Nephron (organoid): ENCODE data around the gene SLC25A2.
"Not testable (repeated sequence)": the region's sequence is repeated elsewhere in the genome, so short reads cannot be mapped to it uniquely, and the experiment has no call there.

Experiments
- H3K27ac Mint-ChIP-seq, 3 experiments: 2 replicates each; pipeline ENCODE4 v1.8.0; 2020; ENCODE audit warnings: mixed read lengths in 3 of 3, mild to moderate bottlenecking in 2 of 3, moderate library complexity in 1 of 3
- H3K27me3 Mint-ChIP-seq: 2 replicates; pipeline ENCODE4 v1.8.0; 2021; ENCODE audit warnings: low read depth, mild to moderate bottlenecking, moderate library complexity, mixed read lengths
- H3K36me3 Mint-ChIP-seq: 2 replicates; pipeline ENCODE4 v1.8.0; 2020; ENCODE audit warnings: low read depth, mixed read lengths
- H3K4me1 Mint-ChIP-seq: 2 replicates; pipeline ENCODE4 v1.8.0; 2020; ENCODE audit warnings: mixed read lengths
- H3K4me3 Mint-ChIP-seq, 3 experiments: 2 replicates each; pipeline ENCODE4 v1.8.0; 2020; ENCODE audit warnings: mild to moderate bottlenecking in 3 of 3, mixed read lengths in 3 of 3, moderate library complexity in 2 of 3
- H3K9me3 Mint-ChIP-seq: 2 replicates; pipeline ENCODE4 v1.8.0; 2020; ENCODE audit warnings: mixed read lengths
- TF ChIP-seq, protein P1 (sequence below), 3 experiments: fragments of 200-600 bp; sonication (generic); IDR thresholded peaks; one replicate each; pipeline ENCODE4 v1.5.0; 2021; ENCODE audit warnings: antibody characterized with exemption in 3 of 3; ENCODE audit not compliant: unreplicated experiment in 3 of 3

The SLC25A2 gene

DNA sequence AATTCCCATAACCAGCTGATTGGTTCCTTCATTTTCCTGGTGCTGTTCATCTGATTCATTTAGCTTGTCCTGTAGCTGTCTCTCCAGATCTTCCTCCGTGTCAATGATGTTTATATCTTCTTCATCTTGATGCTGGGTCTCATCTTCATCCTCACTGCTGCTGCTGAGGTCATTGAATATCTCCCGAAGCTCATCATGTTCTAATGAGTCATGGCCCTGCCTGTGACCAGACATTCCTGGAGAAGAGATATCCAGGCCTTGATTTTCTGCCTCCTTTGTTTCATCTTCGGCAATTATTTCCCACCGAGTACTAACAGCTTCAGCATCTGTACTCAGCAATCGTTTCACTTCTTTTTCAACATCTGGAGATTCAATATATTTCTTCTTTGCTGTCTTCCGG lies 15.4 kb upstream of the SLC25A2 start:
- Mint-ChIP-seq H3K9me3 (peaks cover 69% of the 10 kb centered on the region), H3K27ac (no peak overlapping the region), H3K4me3 (peak overlapping the region; percentile 94 to 99 (median 97)), H3K36me3 (peaks cover 83% of the 10 kb centered on the region), H3K27me3 (peaks cover 8% of the 10 kb centered on the region), H3K4me1 (peaks cover 5% of the 10 kb centered on the region)
- TF ChIP-seq, protein P1, sequence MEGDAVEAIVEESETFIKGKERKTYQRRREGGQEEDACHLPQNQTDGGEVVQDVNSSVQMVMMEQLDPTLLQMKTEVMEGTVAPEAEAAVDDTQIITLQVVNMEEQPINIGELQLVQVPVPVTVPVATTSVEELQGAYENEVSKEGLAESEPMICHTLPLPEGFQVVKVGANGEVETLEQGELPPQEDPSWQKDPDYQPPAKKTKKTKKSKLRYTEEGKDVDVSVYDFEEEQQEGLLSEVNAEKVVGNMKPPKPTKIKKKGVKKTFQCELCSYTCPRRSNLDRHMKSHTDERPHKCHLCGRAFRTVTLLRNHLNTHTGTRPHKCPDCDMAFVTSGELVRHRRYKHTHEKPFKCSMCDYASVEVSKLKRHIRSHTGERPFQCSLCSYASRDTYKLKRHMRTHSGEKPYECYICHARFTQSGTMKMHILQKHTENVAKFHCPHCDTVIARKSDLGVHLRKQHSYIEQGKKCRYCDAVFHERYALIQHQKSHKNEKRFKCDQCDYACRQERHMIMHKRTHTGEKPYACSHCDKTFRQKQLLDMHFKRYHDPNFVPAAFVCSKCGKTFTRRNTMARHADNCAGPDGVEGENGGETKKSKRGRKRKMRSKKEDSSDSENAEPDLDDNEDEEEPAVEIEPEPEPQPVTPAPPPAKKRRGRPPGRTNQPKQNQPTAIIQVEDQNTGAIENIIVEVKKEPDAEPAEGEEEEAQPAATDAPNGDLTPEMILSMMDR (IDR thresholded peaks at IDR 0.05; ENCODE audit: unreplicated experiment in 3 of 3), result no peak

GRCh38 chr5:141316963-141317362 lies 13.1 kb upstream of the SLC25A2 start:
- not testable (repeated sequence) for H3K4me1 Mint-ChIP-seq, H3K27me3 Mint-ChIP-seq, H3K27ac Mint-ChIP-seq, H3K4me3 Mint-ChIP-seq
- H3K36me3 Mint-ChIP-seq, result peaks cover 95% of the 10 kb centered on the region
- peaks cover 81% of the 10 kb centered on the region for H3K9me3 Mint-ChIP-seq

- H3K27me3 Mint-ChIP-seq, result no peaks in the 10 kb centered on the region
- no peak overlapping the region for H3K4me3 Mint-ChIP-seq
- no peaks in the 10 kb centered on the region for H3K4me1 Mint-ChIP-seq
- no peak overlapping the region for H3K27ac Mint-ChIP-seq
- peaks cover 80% of the 10 kb centered on the region for H3K9me3 Mint-ChIP-seq
- H3K36me3 Mint-ChIP-seq, result peaks cover 100% of the 10 kb centered on the region
- TF ChIP-seq, protein P1 (IDR thresholded peaks at IDR 0.05; ENCODE audit: unreplicated experiment in 3 of 3), result no peak
Measured at GRCh38 chr5:141313711-141314110, 9.9 kb upstream of the SLC25A2 start.

DNA sequence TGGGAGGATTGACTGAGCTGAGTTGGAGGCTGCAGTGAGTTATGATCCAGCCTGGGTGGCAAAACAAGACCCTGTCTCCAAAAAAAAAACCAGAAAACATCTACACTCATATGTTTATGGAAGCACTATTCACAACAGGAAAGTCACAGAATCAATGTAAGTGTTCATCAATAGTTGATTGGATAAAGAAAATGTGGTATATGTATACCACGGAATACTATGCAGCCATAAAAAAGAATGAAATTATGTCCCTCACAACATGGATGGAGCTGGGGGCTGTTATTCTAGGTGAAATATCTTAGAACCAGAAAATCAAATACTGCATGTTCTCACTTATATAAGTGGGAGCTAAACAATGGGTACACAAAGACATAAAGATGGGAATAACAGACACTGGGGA lies 2.8 kb upstream of the SLC25A2 start:
- Mint-ChIP-seq H3K27ac (no peak overlapping the region), H3K36me3 (peaks cover 94% of the 10 kb centered on the region), H3K27me3 (no peaks in the 10 kb centered on the region), H3K9me3 (peaks cover 86% of the 10 kb centered on the region), H3K4me1 (no peaks in the 10 kb centered on the region), H3K4me3 (no peak overlapping the region)
- TF ChIP-seq, protein P1 (IDR thresholded peaks at IDR 0.05; ENCODE audit: unreplicated experiment in 3 of 3), result no peak

DNA sequence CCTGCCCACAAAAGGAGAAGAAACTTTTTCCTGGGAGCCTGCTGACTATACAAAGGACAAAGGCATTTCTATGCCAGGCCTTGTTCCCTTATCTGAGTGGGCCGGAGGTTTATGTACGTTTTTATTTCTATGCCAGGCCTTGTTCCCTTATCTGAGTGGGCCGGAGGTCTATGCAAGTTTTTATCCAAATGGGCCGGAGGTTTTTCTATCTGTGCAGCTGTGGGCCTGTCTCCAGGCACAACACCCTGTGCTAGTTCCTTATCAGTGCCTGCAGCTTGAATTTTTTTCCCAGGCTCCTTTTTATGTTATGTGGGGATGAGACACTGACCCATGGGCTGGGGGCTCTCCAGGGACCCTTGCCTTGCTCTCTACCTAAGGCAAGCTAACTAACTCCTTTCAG lies 5.5 kb downstream of the SLC25A2 start:
- peaks cover 87% of the 10 kb centered on the region for H3K9me3 Mint-ChIP-seq
- H3K36me3 Mint-ChIP-seq, result peaks cover 94% of the 10 kb centered on the region
- H3K27me3 Mint-ChIP-seq, result no peaks in the 10 kb centered on the region
- no peaks in the 10 kb centered on the region for H3K4me1 Mint-ChIP-seq
- H3K4me3 Mint-ChIP-seq, result no peak overlapping the region
- TF ChIP-seq, protein P1 (IDR thresholded peaks at IDR 0.05; ENCODE audit: unreplicated experiment in 3 of 3), result no peak
- no peak overlapping the region for H3K27ac Mint-ChIP-seq

GRCh38 chr5:141272906-141273305 lies 30.9 kb downstream of the SLC25A2 start:
- Mint-ChIP-seq H3K4me3 (no peak overlapping the region), H3K9me3 (peaks cover 75% of the 10 kb centered on the region), H3K4me1 (no peaks in the 10 kb centered on the region), H3K27ac (no peak overlapping the region), H3K27me3 (no peaks in the 10 kb centered on the region), H3K36me3 (peaks cover 72% of the 10 kb centered on the region)
- TF ChIP-seq, protein P1 (IDR thresholded peaks at IDR 0.05; ENCODE audit: unreplicated experiment in 3 of 3), result no peak
